GM12878 (cell line): ENCODE data around the gene ARHGDIA. TPM values are rescaled to one million over a fixed set of nuclear protein-coding genes. Genes with fewer than 3 reads are reported as not detected.

Source experiments
- ATAC-seq: fragments of 200-7000 bp; cut with Tn5 transposase; 3 replicates; pipeline ENCODE4 v1.9.1; 2020; ENCODE audit warnings: mild to moderate bottlenecking, moderate library complexity
- BruUV-seq: library from RNA; stranded (reverse); fragments of 400-500 nt; replicated peaks from 2 replicates; lab custom pipeline; 2021; lab: Mats Ljungman, UMichigan
- CTCF ChIA-PET: fragments of 300-600 bp; sonication (Branson Sonifier 250); formaldehyde crosslinking; extraction: SDS; loops from one replicate; lab custom pipeline; 2021; ENCODE audit warnings: inconsistent platforms; lab: Yijun Ruan, JAX
- POLR2A ChIA-PET: fragments of 350-600 bp; formaldehyde crosslinking; extraction: SDS; loops from one replicate; lab custom pipeline; 2021; ENCODE audit warnings: inconsistent platforms; lab: Charles Lee
- RAD21 ChIA-PET: fragments of 300-600 bp; sonication (Branson Sonifier 250); formaldehyde crosslinking; loops from one replicate; lab custom pipeline; 2023; ENCODE audit warnings: antibody characterized with exemption; ENCODE audit not compliant: unreplicated experiment; lab: Charles Lee
- SMC1A ChIA-PET: fragments of 300-600 bp; sonication (Branson Sonifier 250); formaldehyde crosslinking; loops from one replicate; lab custom pipeline; 2023; ENCODE audit not compliant: unreplicated experiment, uncharacterized antibody; lab: Charles Lee
- DNase-seq: peaks from one replicate; pipeline ENCODE4 v3.0.0-alpha.2; 2011; ENCODE audit warnings: low read depth, low spot score
- FAIRE-seq: peaks from 3 replicates; lab custom pipeline; 2011; peaks lifted over from hg19 to GRCh38; lab: Jason Lieb, UNC
- H2AFZ ChIP-seq: 2 replicates; pipeline ENCODE4 v1.6.0; 2011; ENCODE audit warnings: low read depth, low read length, control low read depth; ENCODE audit not compliant: control insufficient read depth
- H3K27ac ChIP-seq: 2 replicates; pipeline ENCODE4 v1.5.1; 2011; ENCODE audit warnings: control low read depth; ENCODE audit not compliant: control insufficient read depth, insufficient read depth
- H3K27me3 ChIP-seq, 2 experiments: replicated peaks in 1 of 2; 2 replicates each; pipeline versions ENCODE4 v1.6.0 to v1.6.1; 2011; ENCODE audit warnings: low read length in 1 of 2; ENCODE audit not compliant: control insufficient read depth in 2 of 2, insufficient read depth in 2 of 2
- H3K36me3 ChIP-seq, 2 experiments: 2 replicates each; pipeline ENCODE4 v1.5.1; 2011; ENCODE audit warnings: low read length in 1 of 2; ENCODE audit not compliant: control insufficient read depth in 2 of 2, insufficient read depth in 2 of 2
- H3K4me1 ChIP-seq: 2 replicates; pipeline ENCODE4 v1.6.1; 2011; ENCODE audit warnings: mild to moderate bottlenecking, low read length, moderate library complexity, mixed read lengths; ENCODE audit not compliant: control insufficient read depth, insufficient read depth
- H3K4me2 ChIP-seq: 2 replicates; pipeline ENCODE4 v1.6.0; 2011; ENCODE audit warnings: control low read depth; ENCODE audit not compliant: control insufficient read depth, insufficient read depth
- H3K4me3 ChIP-seq: fragments of 200-600 bp; sonication (generic); 2 replicates; pipeline ENCODE4 v1.5.1; 2016
- H3K79me2 ChIP-seq: 2 replicates; pipeline ENCODE4 v1.6.0; 2011; ENCODE audit warnings: low read length; ENCODE audit not compliant: control insufficient read depth, insufficient read depth
- H3K9ac ChIP-seq: 2 replicates; pipeline ENCODE4 v1.8.0; 2011; ENCODE audit warnings: low read length, control low read depth, mixed read lengths; ENCODE audit not compliant: control insufficient read depth, insufficient read depth
- H3K9me3 ChIP-seq: replicated peaks from 3 replicates; pipeline ENCODE4 v1.5.1; 2011; ENCODE audit warnings: mild to moderate bottlenecking, low read length; ENCODE audit not compliant: control insufficient read depth, insufficient read depth
- H4K20me1 ChIP-seq: 2 replicates; pipeline ENCODE4 v1.6.0; 2011; ENCODE audit not compliant: control insufficient read depth, insufficient read depth
- ASH2L ChIP-seq: fragments of 300-600, 200-600 bp; sonication (generic); IDR thresholded peaks from 2 replicates; pipeline ENCODE4 v1.6.1; 2017; ENCODE audit warnings: low read depth, mild to moderate bottlenecking, borderline replicate concordance
- EED ChIP-seq: sonication (generic); IDR thresholded peaks from 2 replicates; pipeline ENCODE4 v1.6.1; 2016; ENCODE audit warnings: antibody characterized with exemption, low read depth
- EGR1 ChIP-seq, 2 experiments: IDR thresholded peaks; 1 replicate in 1 of 2; 2 replicates in 1 of 2; pipeline ENCODE4 v1.6.1; 2011 to 2012; ENCODE audit warnings: low read depth in 2 of 2, low read length in 2 of 2, borderline replicate concordance in 1 of 2, mild to moderate bottlenecking in 1 of 2, moderate library complexity in 1 of 2
- HDGF ChIP-seq: fragments of 450-650 bp; IDR thresholded peaks from 2 replicates; pipeline ENCODE4 v1.6.1; 2016; ENCODE audit warnings: antibody characterized with exemption
- NFYA ChIP-seq: IDR thresholded peaks from 2 replicates; pipeline ENCODE4 v1.6.1; 2011; ENCODE audit warnings: low read depth, mild to moderate bottlenecking, low read length, improper control_type of control experiment, borderline replicate concordance
- RCOR1 ChIP-seq: conservative IDR thresholded peaks from 2 replicates; pipeline ENCODE4 v1.6.1; 2012; ENCODE audit warnings: low read depth, low read length, improper control_type of control experiment
- SMAD1 ChIP-seq: fragments of 450-650 bp; IDR thresholded peaks from 2 replicates; pipeline ENCODE4 v1.6.1; 2018; ENCODE audit warnings: mild to moderate bottlenecking, low read depth; ENCODE audit not compliant: partially characterized antibody
- TARDBP ChIP-seq: IDR thresholded peaks from 2 replicates; pipeline ENCODE4 v1.6.1; 2016; ENCODE audit warnings: borderline replicate concordance
- YY1 ChIP-seq: IDR thresholded peaks from 2 replicates; pipeline ENCODE4 v1.6.1; 2011; ENCODE audit warnings: low read depth, mild to moderate bottlenecking, low read length
- ZNF274 ChIP-seq: IDR thresholded peaks from one replicate; pipeline ENCODE4 v1.8.0; 2011; ENCODE audit not compliant: insufficient read length, insufficient read depth
- ZNF622 ChIP-seq: fragments of 450-650 bp; IDR thresholded peaks from 2 replicates; pipeline ENCODE4 v1.6.1; 2017; ENCODE audit warnings: mild to moderate bottlenecking, inconsistent platforms
- WGBS: methylation state at CpG from one replicate; pipeline ENCODE4 v1.1.6; 2016; ENCODE audit warnings: low lambda C conversion rate; ENCODE audit not compliant: insufficient replicate concordance, insufficient coverage; ENCODE audit errors: missing lambda C conversion rate; 5-methylcytosine and 5-hydroxymethylcytosine counted together
- in situ Hi-C: fragments of 300-500 bp; cut with MboI; formaldehyde crosslinking; loops from 9 replicates; pipeline ENCODE4 v1.14.3; 2018; ENCODE audit warnings: mixed read lengths
- intact Hi-C: fragments of 100-400 bp; cut with micrococcal nuclease; formaldehyde crosslinking; loops from one replicate; pipeline ENCODE4 v1.14.2; 2022; ENCODE audit not compliant: unreplicated experiment
- polyA plus RNA-seq, 11 experiments: library from polyadenylated mRNA; depleted of rRNA in 4 of 11; unstranded in 6 of 11; stranded (reverse) in 5 of 11; fragments of >200 nt; fragmentation: Nextera tagmentation in 4 of 11; fragmentation: Illumina TruSeq in 1 of 11; extraction: Ambion mirVana in 4 of 11; extraction: Trizol in 1 of 11; gene quantifications; 1 replicate in 1 of 11; 2 replicates in 10 of 11; pipeline versions ENCODE4 v1.2.1 to v1.2.3, GENCODE V29; 2011 to 2016; ENCODE audit warnings: inconsistent platforms in 2 of 11, missing spikeins in 2 of 11, low read depth in 1 of 11
- total RNA-seq, 4 experiments: library from RNA; depleted of rRNA in 3 of 4; stranded (reverse); fragments of >200 nt in 3 of 4; fragmentation: Illumina TruSeq in 1 of 4; extraction: Trizol in 1 of 4; gene quantifications; 2 replicates each; pipeline versions ENCODE4 v1.2.1 to v1.2.3, GENCODE V29; 2013 to 2021

The ARHGDIA gene
- total and polyA plus RNA-seq, 10 of the 15 experiments (the other 5 are each of a cell fraction or from before 2014, with no cell fraction given), result 17.9 to 552 (median 169) TPM

GRCh38 chr17:81822996-81823819, 47.9 kb downstream of the ARHGDIA start:
- in situ Hi-C loops, result loop anchor here (5.0 kb wide), 1 partner anchor 106 kb away; no protein-coding TSS in a partner anchor
- Histone ChIP-seq H3K9ac (no peak overlapping the region), H3K27ac (no peak overlapping the region)
- intact Hi-C loops, result no loop called here
- no peak for FAIRE-seq
- no peak for ATAC-seq
- no peak for TF ChIP-seq ZNF274
- no peak for TF ChIP-seq EED
- TF ChIP-seq SMAD1, result no peak
- TF ChIP-seq NFYA, result no peak
- no peak for TF ChIP-seq RCOR1
- no peak for TF ChIP-seq EGR1 (IDR thresholded peaks at IDR 0.05; ENCODE audit: borderline replicate concordance in 1 of 2, low read depth in 2 of 2, low read length in 2 of 2)
- no peak for TF ChIP-seq ASH2L
- no peak for TF ChIP-seq YY1
- TF ChIP-seq TARDBP, result no peak
- no peak for TF ChIP-seq ZNF622
- no peak for TF ChIP-seq HDGF
- TF ChIP-seq, all 136 proteins: peak for 0
- WGBS, result 83% methylated on average over 30 of the region's 30 CpGs
- Histone ChIP-seq H3K4me3 (no peak overlapping the region), H3K4me1 (no peaks in the 10 kb centered on the region), H3K4me2 (no peak overlapping the region), H4K20me1 (no peaks in the 10 kb centered on the region), H3K27me3 (no peaks in the 10 kb centered on the region), H3K79me2 (no peaks in the 10 kb centered on the region), H3K9me3 (no peaks in the 10 kb centered on the region), H3K36me3 (no peaks in the 10 kb centered on the region), H2AFZ (no peak overlapping the region)
- DNase-seq, result no peak
- POLR2A ChIA-PET, result no interaction called here
- RAD21 ChIA-PET, result no interaction called here
- no TSS peak for BruUV-seq
- CTCF ChIA-PET, result no interaction called here
- SMC1A ChIA-PET, result no interaction called here
